ENCODE results near the gene TNK1.

TNK1 gene

DNA sequence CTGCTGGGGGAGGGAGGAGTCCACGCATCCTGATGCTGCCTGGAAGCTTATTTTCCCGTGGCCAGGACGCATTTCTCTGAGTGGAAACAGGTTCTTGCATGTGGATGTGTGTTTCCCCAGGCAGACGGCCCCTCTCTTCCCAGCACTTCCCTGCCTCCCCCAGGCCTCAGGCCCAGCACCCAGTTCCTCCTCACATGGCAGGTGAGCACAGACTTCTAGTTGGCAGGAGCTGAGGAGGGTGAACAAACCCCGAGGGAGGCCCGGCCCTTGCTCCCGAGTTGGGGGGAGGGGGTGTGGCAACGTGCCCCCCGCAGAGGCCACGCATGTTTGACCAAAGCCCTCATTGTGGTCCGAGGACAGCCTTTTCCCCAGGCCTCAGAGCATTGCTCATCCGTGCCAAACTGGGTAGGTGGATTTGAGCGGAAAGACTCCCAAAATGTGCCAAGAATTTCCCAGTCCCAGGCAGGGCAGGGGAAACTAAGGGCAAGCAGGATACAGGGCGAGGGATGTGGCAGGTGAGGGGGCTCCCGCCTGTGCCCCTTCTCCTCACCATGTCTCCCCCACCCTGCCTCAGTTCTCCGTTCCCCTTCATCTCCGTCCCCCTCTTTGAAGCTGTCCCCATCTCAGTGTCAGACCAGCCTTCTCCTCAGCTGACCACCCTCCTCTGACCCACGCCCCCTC, 37.7 kb downstream of the TNK1 start:
- H3K9ac ChIP-seq (ENCODE audit: low read length): no peak overlapping the region
- no peaks in the 10 kb centered on the region for H3K9me3 ChIP-seq (ENCODE audit: low read length)
- H3K79me2 ChIP-seq (ENCODE audit: insufficient read depth, low read length): no peaks in the 10 kb centered on the region
- no peak overlapping the region for H2AFZ ChIP-seq (ENCODE audit: low read length)
- no peaks in the 10 kb centered on the region for H3K36me3 ChIP-seq (ENCODE audit: insufficient read depth, low read length)
- no peak overlapping the region for H3K4me3 ChIP-seq (ENCODE audit: low read depth, low read length, poor library complexity, severe bottlenecking)
- no peak overlapping the region for H3K27ac ChIP-seq (ENCODE audit: low read depth, low read length, poor library complexity, severe bottlenecking)
- no peak for TF ChIP-seq EZH2 (IDR thresholded peaks at IDR 0.05; ENCODE audit: borderline replicate concordance, low read length)
- TF ChIP-seq, protein P1, sequence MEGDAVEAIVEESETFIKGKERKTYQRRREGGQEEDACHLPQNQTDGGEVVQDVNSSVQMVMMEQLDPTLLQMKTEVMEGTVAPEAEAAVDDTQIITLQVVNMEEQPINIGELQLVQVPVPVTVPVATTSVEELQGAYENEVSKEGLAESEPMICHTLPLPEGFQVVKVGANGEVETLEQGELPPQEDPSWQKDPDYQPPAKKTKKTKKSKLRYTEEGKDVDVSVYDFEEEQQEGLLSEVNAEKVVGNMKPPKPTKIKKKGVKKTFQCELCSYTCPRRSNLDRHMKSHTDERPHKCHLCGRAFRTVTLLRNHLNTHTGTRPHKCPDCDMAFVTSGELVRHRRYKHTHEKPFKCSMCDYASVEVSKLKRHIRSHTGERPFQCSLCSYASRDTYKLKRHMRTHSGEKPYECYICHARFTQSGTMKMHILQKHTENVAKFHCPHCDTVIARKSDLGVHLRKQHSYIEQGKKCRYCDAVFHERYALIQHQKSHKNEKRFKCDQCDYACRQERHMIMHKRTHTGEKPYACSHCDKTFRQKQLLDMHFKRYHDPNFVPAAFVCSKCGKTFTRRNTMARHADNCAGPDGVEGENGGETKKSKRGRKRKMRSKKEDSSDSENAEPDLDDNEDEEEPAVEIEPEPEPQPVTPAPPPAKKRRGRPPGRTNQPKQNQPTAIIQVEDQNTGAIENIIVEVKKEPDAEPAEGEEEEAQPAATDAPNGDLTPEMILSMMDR (IDR thresholded peaks at IDR 0.05; ENCODE audit: low read length): no peak
- no peak overlapping the region for H3K4me2 ChIP-seq (ENCODE audit: low read length)
- no peaks in the 10 kb centered on the region for H3K9me2 ChIP-seq (ENCODE audit: low read depth, low read length)
- peaks cover 26% of the 10 kb centered on the region; the same call in 1 of the 2 replicates for H3K27me3 ChIP-seq (ENCODE audit: insufficient read depth, low read length)
- no peaks in the 10 kb centered on the region for H3K4me1 ChIP-seq (ENCODE audit: insufficient read depth, low read length, severe bottlenecking)
- no peaks in the 10 kb centered on the region for H4K20me1 ChIP-seq (ENCODE audit: insufficient read depth, low read length)
- H3F3A ChIP-seq (ENCODE audit: insufficient read depth, low read length): no peaks in the 10 kb centered on the region

DNA sequence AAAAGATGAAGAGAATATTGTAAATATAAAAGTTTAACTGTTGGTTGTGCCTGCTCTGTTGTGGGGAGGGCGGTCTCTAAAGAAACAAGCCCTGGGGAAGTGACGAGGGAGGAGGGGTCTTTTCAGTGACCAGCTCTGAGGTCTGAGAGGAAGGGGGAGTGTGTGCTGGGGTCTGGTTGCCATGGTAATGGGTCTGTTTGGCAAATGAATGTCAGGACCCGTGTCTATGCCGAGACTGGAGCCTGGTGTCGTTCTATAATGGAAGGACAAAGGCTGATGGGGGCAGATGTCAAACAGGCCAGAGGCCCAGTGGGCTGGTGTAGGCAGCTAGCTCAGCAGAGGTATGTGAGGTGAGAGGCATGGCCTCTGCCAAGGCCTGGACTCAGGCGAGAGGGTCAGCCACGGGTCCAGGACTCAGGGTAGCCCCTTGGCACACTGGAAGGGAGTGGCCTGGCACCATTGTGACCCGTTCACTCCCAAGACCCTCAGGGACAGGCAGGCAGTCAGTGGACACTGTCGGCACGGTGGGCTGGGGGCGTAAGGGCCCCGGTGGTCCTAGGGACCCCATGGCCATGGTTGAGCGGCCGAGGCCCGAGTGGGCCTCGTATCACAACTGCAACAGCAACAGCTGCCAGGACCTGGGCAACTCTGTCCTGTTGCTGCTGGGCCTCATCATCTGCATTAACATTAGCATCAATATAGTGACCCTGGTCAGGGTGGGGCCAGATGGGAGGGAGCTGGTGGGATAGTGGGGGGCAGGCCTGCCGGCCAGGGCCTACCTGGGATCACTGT, 39.1 kb downstream of the TNK1 start, which contains the start of gene SPEM1:
SPEM1 (plus strand) TSS at position 506 of the 792 bp plus-strand sequence; CDS start at position 567, 61 bp downstream.
- Histone ChIP-seq H3K27me3 (ENCODE audit: insufficient read depth, low read length) (peaks cover 21% of the 10 kb centered on the region; the same call in 1 of the 2 replicates), H3K9me2 (ENCODE audit: low read depth, low read length) (no peaks in the 10 kb centered on the region), H3K27ac (ENCODE audit: low read depth, low read length, poor library complexity, severe bottlenecking) (no peak within 1 kb of the TSS), H4K20me1 (ENCODE audit: insufficient read depth, low read length) (no peaks in the 10 kb centered on the region), H3F3A (ENCODE audit: insufficient read depth, low read length) (no peaks in the 10 kb centered on the region), H3K9me3 (ENCODE audit: low read length) (no peaks in the 10 kb centered on the region), H2AFZ (ENCODE audit: low read length) (no peak within 1 kb of the TSS), H3K4me1 (ENCODE audit: insufficient read depth, low read length, severe bottlenecking) (no peaks in the 10 kb centered on the region), H3K4me3 (ENCODE audit: low read depth, low read length, poor library complexity, severe bottlenecking) (no peak within 1 kb of the TSS), H3K36me3 (ENCODE audit: insufficient read depth, low read length) (no peaks in the 10 kb centered on the region), H3K9ac (ENCODE audit: low read length) (no peak within 1 kb of the TSS), H3K79me2 (ENCODE audit: insufficient read depth, low read length) (no peaks in the 10 kb centered on the region), H3K4me2 (ENCODE audit: low read length) (no peak within 1 kb of the TSS)
- TF ChIP-seq, protein P1 (IDR thresholded peaks at IDR 0.05; ENCODE audit: low read length): no peak
- TF ChIP-seq EZH2 (IDR thresholded peaks at IDR 0.05; ENCODE audit: borderline replicate concordance, low read length): no peak

DNA sequence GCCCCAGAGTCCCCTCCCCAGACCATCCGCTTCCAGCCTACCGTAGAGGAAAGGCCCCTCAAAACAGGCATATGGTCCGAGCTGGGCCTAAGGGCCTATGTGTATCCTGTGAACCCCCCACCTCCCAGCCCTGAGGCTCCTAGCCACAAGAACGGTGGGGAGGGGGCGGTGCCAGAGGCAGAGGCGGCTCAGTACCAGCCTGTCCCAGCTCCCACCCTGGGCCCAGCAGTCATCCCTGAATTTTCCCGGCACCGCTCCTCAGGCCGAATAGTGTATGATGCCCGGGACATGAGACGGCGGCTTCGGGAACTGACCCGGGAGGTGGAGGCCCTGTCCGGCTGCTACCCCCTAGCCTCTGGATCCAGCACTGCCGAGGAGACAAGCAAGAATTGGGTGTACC, 40.3 kb downstream of the TNK1 start:
- H3F3A ChIP-seq (ENCODE audit: insufficient read depth, low read length): no peaks in the 10 kb centered on the region
- no peaks in the 10 kb centered on the region for H3K4me1 ChIP-seq (ENCODE audit: insufficient read depth, low read length, severe bottlenecking)
- H3K9me2 ChIP-seq (ENCODE audit: low read depth, low read length): no peaks in the 10 kb centered on the region
- no peak overlapping the region for H3K9ac ChIP-seq (ENCODE audit: low read length)
- no peak overlapping the region for H3K4me3 ChIP-seq (ENCODE audit: low read depth, low read length, poor library complexity, severe bottlenecking)
- TF ChIP-seq, protein P1 (IDR thresholded peaks at IDR 0.05; ENCODE audit: low read length): no peak
- TF ChIP-seq EZH2 (IDR thresholded peaks at IDR 0.05; ENCODE audit: borderline replicate concordance, low read length): no peak
- no peaks in the 10 kb centered on the region for H4K20me1 ChIP-seq (ENCODE audit: insufficient read depth, low read length)
- H3K36me3 ChIP-seq (ENCODE audit: insufficient read depth, low read length): no peaks in the 10 kb centered on the region
- H3K27me3 ChIP-seq (ENCODE audit: insufficient read depth, low read length): peaks cover 17% of the 10 kb centered on the region; the same call in 1 of the 2 replicates
- no peak overlapping the region for H3K4me2 ChIP-seq (ENCODE audit: low read length)
- no peak overlapping the region for H3K27ac ChIP-seq (ENCODE audit: low read depth, low read length, poor library complexity, severe bottlenecking)
- H3K79me2 ChIP-seq (ENCODE audit: insufficient read depth, low read length): no peaks in the 10 kb centered on the region
- H2AFZ ChIP-seq (ENCODE audit: low read length): no peak overlapping the region
- H3K9me3 ChIP-seq (ENCODE audit: low read length): no peaks in the 10 kb centered on the region
